ENCODE results near the gene GAR1.

DNA sequence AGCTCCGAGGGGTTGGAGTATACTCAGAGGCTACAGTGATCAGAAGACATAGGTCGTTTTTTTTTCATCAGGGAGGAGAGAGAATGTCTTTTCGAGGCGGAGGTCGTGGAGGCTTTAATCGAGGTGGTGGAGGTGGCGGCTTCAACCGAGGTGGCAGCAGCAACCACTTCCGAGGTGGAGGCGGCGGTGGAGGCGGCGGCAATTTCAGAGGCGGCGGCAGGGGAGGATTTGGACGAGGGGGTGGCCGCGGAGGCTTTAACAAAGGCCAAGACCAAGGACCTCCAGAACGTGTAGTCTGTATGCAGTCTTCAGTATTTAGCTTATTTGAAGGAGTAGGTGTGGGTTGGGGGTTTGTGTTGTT, 500 bp downstream of the GAR1 start:
- TF ChIP-seq, protein P1, sequence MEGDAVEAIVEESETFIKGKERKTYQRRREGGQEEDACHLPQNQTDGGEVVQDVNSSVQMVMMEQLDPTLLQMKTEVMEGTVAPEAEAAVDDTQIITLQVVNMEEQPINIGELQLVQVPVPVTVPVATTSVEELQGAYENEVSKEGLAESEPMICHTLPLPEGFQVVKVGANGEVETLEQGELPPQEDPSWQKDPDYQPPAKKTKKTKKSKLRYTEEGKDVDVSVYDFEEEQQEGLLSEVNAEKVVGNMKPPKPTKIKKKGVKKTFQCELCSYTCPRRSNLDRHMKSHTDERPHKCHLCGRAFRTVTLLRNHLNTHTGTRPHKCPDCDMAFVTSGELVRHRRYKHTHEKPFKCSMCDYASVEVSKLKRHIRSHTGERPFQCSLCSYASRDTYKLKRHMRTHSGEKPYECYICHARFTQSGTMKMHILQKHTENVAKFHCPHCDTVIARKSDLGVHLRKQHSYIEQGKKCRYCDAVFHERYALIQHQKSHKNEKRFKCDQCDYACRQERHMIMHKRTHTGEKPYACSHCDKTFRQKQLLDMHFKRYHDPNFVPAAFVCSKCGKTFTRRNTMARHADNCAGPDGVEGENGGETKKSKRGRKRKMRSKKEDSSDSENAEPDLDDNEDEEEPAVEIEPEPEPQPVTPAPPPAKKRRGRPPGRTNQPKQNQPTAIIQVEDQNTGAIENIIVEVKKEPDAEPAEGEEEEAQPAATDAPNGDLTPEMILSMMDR (IDR thresholded peaks at IDR 0.05) = no peak
- no peak for TF ChIP-seq POLR2A (IDR thresholded peaks at IDR 0.05)
